CD14-positive monocyte (primary cell): ENCODE results near the gene GAN. TPM values are rescaled to one million over a fixed set of nuclear protein-coding genes. Genes with fewer than 3 reads are reported as not detected.

ENCODE experiments used
- DNase-seq, 3 donors: peaks; one replicate each; pipeline ENCODE4 v3.0.0-alpha.2; 2011 to 2022
- H2AFZ ChIP-seq: 2 replicates; pipeline ENCODE4 v1.6.0; 2012; ENCODE audit warnings: mild to moderate bottlenecking, low read depth, low read length, inconsistent platforms; ENCODE audit not compliant: insufficient read depth, poor library complexity, severe bottlenecking
- H3K27ac ChIP-seq, 2 donors: 1 replicate in 1 of 2; 2 replicates in 1 of 2; pipeline ENCODE4 v1.5.1; 2012 to 2013; ENCODE audit warnings: low read length in 2 of 2, control low read depth in 1 of 2, inconsistent platforms in 1 of 2, low read depth in 1 of 2, mild to moderate bottlenecking in 1 of 2
- H3K27me3 ChIP-seq, 2 donors: one replicate each; pipeline versions ENCODE4 v1.6.0 to v1.6.1; 2011 to 2013; ENCODE audit warnings: low read length in 2 of 2; ENCODE audit not compliant: control insufficient read depth in 2 of 2, insufficient read depth in 2 of 2
- H3K36me3 ChIP-seq, 2 donors: replicated peaks in 1 of 2; 1 replicate in 1 of 2; 2 replicates in 1 of 2; pipeline versions ENCODE4 v1.5.1 to v1.6.1; 2012 to 2013; ENCODE audit warnings: low read length in 2 of 2, control low read depth in 1 of 2, inconsistent platforms in 1 of 2, mild to moderate bottlenecking in 1 of 2; ENCODE audit not compliant: insufficient read depth in 2 of 2, control insufficient read depth in 1 of 2
- H3K4me1 ChIP-seq, 2 donors: 1 replicate in 1 of 2; 2 replicates in 1 of 2; pipeline versions ENCODE4 v1.5.1 to v1.6.1; 2012 to 2013; ENCODE audit warnings: low read length in 2 of 2, control low read depth in 1 of 2, inconsistent platforms in 1 of 2, mild to moderate bottlenecking in 1 of 2, moderate library complexity in 1 of 2; ENCODE audit not compliant: insufficient read depth in 2 of 2, control insufficient read depth in 1 of 2
- H3K4me2 ChIP-seq: replicated peaks from 2 replicates; pipeline ENCODE3; 2012; ENCODE audit warnings: low read length, moderate library complexity, mild to moderate bottlenecking; ENCODE audit not compliant: poor library complexity, severe bottlenecking; ENCODE audit errors: extremely low read depth
- H3K4me3 ChIP-seq, 3 experiments: fragments of 200-600 bp in 1 of 3; sonication (generic) in 1 of 3; replicated peaks in 1 of 3; 1 replicate in 2 of 3; 2 replicates in 1 of 3; pipeline ENCODE4 v1.5.1; 2011 to 2013; ENCODE audit warnings: low read length in 3 of 3, mild to moderate bottlenecking in 3 of 3, control low read depth in 2 of 3, low read depth in 2 of 3, inconsistent platforms in 1 of 3, moderate library complexity in 1 of 3
- H3K79me2 ChIP-seq: 2 replicates; pipeline ENCODE4 v1.6.0; 2012; ENCODE audit warnings: mild to moderate bottlenecking, control low read depth, inconsistent platforms, low read length, moderate library complexity; ENCODE audit not compliant: insufficient read depth
- H3K9ac ChIP-seq: 2 replicates; pipeline ENCODE4 v1.6.0; 2017; ENCODE audit warnings: low read length, mild to moderate bottlenecking; ENCODE audit not compliant: insufficient read depth, poor library complexity, severe bottlenecking
- H3K9me3 ChIP-seq, 2 donors: replicated peaks in 1 of 2; 1 replicate in 1 of 2; 2 replicates in 1 of 2; pipeline versions ENCODE4 v1.5.1 to v1.6.1; 2012 to 2013; ENCODE audit warnings: low read length in 2 of 2, control low read depth in 1 of 2; ENCODE audit not compliant: control insufficient read depth in 1 of 2, insufficient read depth in 1 of 2
- H4K20me1 ChIP-seq: 2 replicates; pipeline ENCODE4 v1.6.0; 2012; ENCODE audit warnings: mild to moderate bottlenecking, low read length, control low read depth, moderate library complexity; ENCODE audit not compliant: insufficient read depth
- H3K27ac Mint-ChIP-seq, 7 donors: one replicate each; pipeline ENCODE4 v1.8.0; 2020; ENCODE audit warnings: mild to moderate bottlenecking in 7 of 7, mixed read lengths in 7 of 7, moderate library complexity in 6 of 7, inconsistent platforms in 2 of 7
- H3K27me3 Mint-ChIP-seq, 3 donors: one replicate each; pipeline ENCODE4 v1.8.0; 2021 to 2022; ENCODE audit warnings: low read depth in 3 of 3, mild to moderate bottlenecking in 3 of 3, mixed read lengths in 3 of 3, moderate library complexity in 3 of 3, inconsistent platforms in 1 of 3
- H3K36me3 Mint-ChIP-seq, 2 donors: one replicate each; pipeline ENCODE4 v1.8.0; 2020; ENCODE audit warnings: mixed read lengths in 2 of 2, inconsistent platforms in 1 of 2, mild to moderate bottlenecking in 1 of 2
- H3K4me1 Mint-ChIP-seq: one replicate; pipeline ENCODE4 v1.8.0; 2020; ENCODE audit warnings: mild to moderate bottlenecking, mixed read lengths
- H3K4me3 Mint-ChIP-seq, 2 donors: one replicate each; pipeline ENCODE4 v1.8.0; 2020; ENCODE audit warnings: mild to moderate bottlenecking in 2 of 2, mixed read lengths in 2 of 2, moderate library complexity in 1 of 2
- H3K9me3 Mint-ChIP-seq, 7 donors: one replicate each; pipeline ENCODE4 v1.8.0; 2020 to 2022; ENCODE audit warnings: mixed read lengths in 7 of 7, mild to moderate bottlenecking in 6 of 7, moderate library complexity in 6 of 7, inconsistent platforms in 2 of 7
- WGBS: methylation state at CpG from one replicate; pipeline ENCODE4 v1.1.5; 2013; ENCODE audit warnings: missing lambda C conversion rate; ENCODE audit not compliant: insufficient coverage; 5-methylcytosine and 5-hydroxymethylcytosine counted together
- intact Hi-C, 2 donors: fragments of 100-400 bp; cut with micrococcal nuclease; formaldehyde crosslinking; loops; one replicate each; pipeline versions ENCODE4 v1.15.0 to v1.15.1; 2023
- polyA plus RNA-seq, 3 donors: library from polyadenylated mRNA; depleted of rRNA in 1 of 3; unstranded in 2 of 3; stranded (reverse) in 1 of 3; fragments of 300-500 nt in 2 of 3; fragments of >200 nt in 1 of 3; fragmentation: Illumina TruSeq in 2 of 3; gene quantifications; 1 replicate in 2 of 3; 2 replicates in 1 of 3; pipeline ENCODE4 v1.2.3, GENCODE V29; 2012 to 2021
- TF ChIP-seq, protein P1 (sequence below): fragments of 200-600 bp; IDR thresholded peaks from one replicate; pipeline ENCODE4 v1.8.0; 2022; ENCODE audit warnings: antibody characterized with exemption, mild to moderate bottlenecking

Gene GAN
- polyA plus RNA-seq, 3 donors = 0.89 to 1.2 (median 1.0) TPM

DNA sequence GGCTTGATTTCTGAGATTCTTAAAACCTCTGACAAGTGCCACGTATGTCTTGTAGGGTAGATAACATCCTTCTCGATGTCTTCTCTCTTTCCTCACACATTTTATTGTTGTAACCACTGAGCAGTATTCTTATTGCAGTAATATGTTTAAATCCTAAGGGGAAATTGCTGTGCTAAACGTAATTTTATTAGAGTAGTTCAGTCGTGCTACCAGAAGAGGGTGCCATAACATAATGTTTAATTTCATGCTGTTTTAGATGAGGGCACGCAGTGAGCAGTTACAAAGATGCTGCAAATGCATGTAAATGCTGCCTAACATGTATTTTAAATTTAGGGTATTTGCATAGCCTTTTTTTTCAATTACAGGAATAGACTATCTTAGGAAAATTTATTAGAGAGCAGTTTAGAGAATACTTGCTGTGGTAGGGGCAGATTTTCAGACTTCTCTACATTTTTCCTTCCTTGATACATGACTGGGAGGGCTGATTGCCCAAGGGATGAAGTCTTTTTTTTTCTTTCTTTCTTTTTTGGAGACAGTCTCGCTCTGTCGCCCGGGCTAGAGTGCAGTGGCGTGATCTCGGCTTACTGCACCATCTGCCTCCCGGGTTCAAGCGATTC lies 51.7 kb downstream of the GAN start:
- Histone ChIP-seq H3K4me2 (no peak overlapping the region), H3K9ac (no peak overlapping the region), H3K79me2 (no peaks in the 10 kb centered on the region), H3K9me3 (no peaks in the 10 kb centered on the region), H3K27ac (no peak overlapping the region), H3K4me1 (no peaks in the 10 kb centered on the region), H4K20me1 (no peaks in the 10 kb centered on the region), H3K27me3 (no peaks in the 10 kb centered on the region), H3K4me3 (no peak overlapping the region), H3K36me3 (peaks cover 42 to 74% of the 10 kb centered on the region in 2 donors), H2AFZ (no peak overlapping the region)
- TF ChIP-seq, protein P1, sequence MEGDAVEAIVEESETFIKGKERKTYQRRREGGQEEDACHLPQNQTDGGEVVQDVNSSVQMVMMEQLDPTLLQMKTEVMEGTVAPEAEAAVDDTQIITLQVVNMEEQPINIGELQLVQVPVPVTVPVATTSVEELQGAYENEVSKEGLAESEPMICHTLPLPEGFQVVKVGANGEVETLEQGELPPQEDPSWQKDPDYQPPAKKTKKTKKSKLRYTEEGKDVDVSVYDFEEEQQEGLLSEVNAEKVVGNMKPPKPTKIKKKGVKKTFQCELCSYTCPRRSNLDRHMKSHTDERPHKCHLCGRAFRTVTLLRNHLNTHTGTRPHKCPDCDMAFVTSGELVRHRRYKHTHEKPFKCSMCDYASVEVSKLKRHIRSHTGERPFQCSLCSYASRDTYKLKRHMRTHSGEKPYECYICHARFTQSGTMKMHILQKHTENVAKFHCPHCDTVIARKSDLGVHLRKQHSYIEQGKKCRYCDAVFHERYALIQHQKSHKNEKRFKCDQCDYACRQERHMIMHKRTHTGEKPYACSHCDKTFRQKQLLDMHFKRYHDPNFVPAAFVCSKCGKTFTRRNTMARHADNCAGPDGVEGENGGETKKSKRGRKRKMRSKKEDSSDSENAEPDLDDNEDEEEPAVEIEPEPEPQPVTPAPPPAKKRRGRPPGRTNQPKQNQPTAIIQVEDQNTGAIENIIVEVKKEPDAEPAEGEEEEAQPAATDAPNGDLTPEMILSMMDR = peak; percentile 82
- Mint-ChIP-seq H3K4me1 (no peaks in the 10 kb centered on the region), H3K27ac (peak overlapping the region in 1 of 7 donors; percentile 7), H3K9me3 (no peaks in the 10 kb centered on the region), H3K27me3 (no peaks in the 10 kb centered on the region), H3K36me3 (peaks cover 75% of the 10 kb centered on the region in 2 donors), H3K4me3 (no peak overlapping the region)
- intact Hi-C loops = loop anchor here (5.0 kb wide), 2 partner anchors 371 to 506 kb away; no protein-coding TSS in a partner anchor
- DNase-seq = peak; percentile 28 to 54 (median 38)
- WGBS = 50% methylated on average over 4 of the region's 12 CpGs

DNA sequence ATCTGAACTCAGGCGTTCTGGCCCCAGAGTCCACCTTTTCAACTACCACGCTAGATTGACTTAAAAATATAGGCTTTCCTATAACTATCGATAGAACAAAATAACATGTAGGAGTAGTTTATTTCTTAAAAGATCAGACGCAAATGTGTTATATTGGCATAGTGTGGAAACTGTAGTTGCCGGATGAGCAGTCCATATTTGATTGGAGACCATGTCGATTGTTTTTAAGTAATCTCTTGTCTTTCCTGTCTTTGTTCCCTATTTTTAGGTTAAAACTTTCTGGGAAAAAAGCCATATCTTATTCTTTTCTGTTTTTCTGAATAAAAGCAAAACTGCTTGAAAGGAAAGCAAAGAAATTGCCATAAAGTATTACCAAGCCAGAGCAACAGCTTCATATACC lies 53.1 kb downstream of the GAN start:
- DNase-seq = no peak
- no peaks in the 10 kb centered on the region for H3K4me1 Mint-ChIP-seq
- H3K4me3 Mint-ChIP-seq = no peak overlapping the region
- no peaks in the 10 kb centered on the region for H3K9me3 ChIP-seq
- H3K36me3 ChIP-seq = peaks cover 38 to 76% of the 10 kb centered on the region in 2 donors
- no peaks in the 10 kb centered on the region for H3K27me3 ChIP-seq
- no peaks in the 10 kb centered on the region for H4K20me1 ChIP-seq
- H3K27ac Mint-ChIP-seq = no peak overlapping the region
- H3K4me3 ChIP-seq = no peak overlapping the region
- no peaks in the 10 kb centered on the region for H3K4me1 ChIP-seq
- H3K9ac ChIP-seq = no peak overlapping the region
- TF ChIP-seq, protein P1 = no peak
- no peaks in the 10 kb centered on the region for H3K79me2 ChIP-seq
- intact Hi-C loops = loop anchor here (2.0 to 5.0 kb wide), 3 partner anchors 355 to 504 kb away; no protein-coding TSS in a partner anchor
- H3K4me2 ChIP-seq = no peak overlapping the region
- WGBS = 100% methylated on average over 1 of the region's 6 CpGs
- no peak overlapping the region for H3K27ac ChIP-seq
- H3K36me3 Mint-ChIP-seq = peaks cover 63 to 73% of the 10 kb centered on the region in 2 donors
- no peaks in the 10 kb centered on the region for H3K9me3 Mint-ChIP-seq
- no peaks in the 10 kb centered on the region for H3K27me3 Mint-ChIP-seq
- H2AFZ ChIP-seq = no peak overlapping the region
